SK-N-SH (cell line): ENCODE results near the gene PTPRD.

Experiments
- CHD2 ChIP-seq: fragments of 150-350 bp; IDR thresholded peaks from 2 replicates; pipeline ENCODE4 v1.6.1; 2018; ENCODE audit warnings: low read length; ENCODE audit not compliant: partially characterized antibody
- CTCF ChIP-seq: fragments of 200-600 bp; sonication (generic); IDR thresholded peaks from 2 replicates; pipeline ENCODE4 v1.6.1; 2017; ENCODE audit warnings: antibody characterized with exemption, mild to moderate bottlenecking, moderate library complexity
- MAX ChIP-seq: IDR thresholded peaks from 2 replicates; pipeline ENCODE4 v1.4.0; 2012; ENCODE audit warnings: low read depth
- POLR2AphosphoS5 ChIP-seq: IDR thresholded peaks from 2 replicates; pipeline ENCODE4 v1.6.1; 2012; ENCODE audit warnings: low read depth, low read length
- TAF1 ChIP-seq: IDR thresholded peaks from 2 replicates; pipeline ENCODE4 v1.6.1; 2012; ENCODE audit warnings: low read depth, mild to moderate bottlenecking, low read length, moderate library complexity, borderline replicate concordance

GRCh38 chr9:8907868-8908267 is 1704.9 kb downstream of the PTPRD start:
- TF ChIP-seq TAF1: no peak
- no peak for TF ChIP-seq CTCF
- no peak for TF ChIP-seq CHD2
- TF ChIP-seq MAX: no peak
- no peak for TF ChIP-seq POLR2AphosphoS5
